Thymus (tissue), 11 donors: ENCODE results near the gene TMEM217. TPM values are rescaled to one million over a fixed set of nuclear protein-coding genes. Genes with fewer than 3 reads are reported as not detected.

Experiments
- DNase-seq, 9 donors: peaks; one replicate each; pipeline ENCODE4 v3.0.0-alpha.2; 2013; ENCODE audit warnings: low spot score in 9 of 9, low read depth in 6 of 9, missing footprints in 1 of 9
- H3K27ac ChIP-seq, 2 donors: one replicate each; pipeline ENCODE4 v1.5.1; 2013; ENCODE audit warnings: control low read depth in 1 of 2, low read depth in 1 of 2, low read length in 1 of 2, mild to moderate bottlenecking in 1 of 2, moderate library complexity in 1 of 2
- H3K27me3 ChIP-seq, 2 donors: one replicate each; pipeline ENCODE4 v1.5.1; 2013; ENCODE audit warnings: low read length in 1 of 2; ENCODE audit not compliant: control insufficient read depth in 2 of 2, insufficient read depth in 1 of 2
- H3K36me3 ChIP-seq, 2 donors: one replicate each; pipeline ENCODE4 v1.5.1; 2013; ENCODE audit warnings: low read length in 1 of 2, mild to moderate bottlenecking in 1 of 2, moderate library complexity in 1 of 2; ENCODE audit not compliant: control insufficient read depth in 2 of 2, insufficient read depth in 2 of 2
- H3K4me1 ChIP-seq, 2 donors: one replicate each; pipeline ENCODE4 v1.5.1; 2013; ENCODE audit warnings: low read length in 2 of 2; ENCODE audit not compliant: control insufficient read depth in 2 of 2, insufficient read depth in 2 of 2
- H3K4me3 ChIP-seq, 2 donors: one replicate each; pipeline ENCODE4 v1.5.1; 2013; ENCODE audit warnings: low read length in 2 of 2, control low read depth in 1 of 2, mild to moderate bottlenecking in 1 of 2
- H3K9me3 ChIP-seq, 2 donors: one replicate each; pipeline ENCODE4 v1.5.1; 2013; ENCODE audit warnings: low read length in 1 of 2, mild to moderate bottlenecking in 1 of 2; ENCODE audit not compliant: control insufficient read depth in 2 of 2, insufficient read depth in 1 of 2
- WGBS: extraction: QIAGEN DNeasy Blood & Tissue Kit; methylation state at CpG from one replicate; pipeline ENCODE4 v1.1.7; 2013; 5-methylcytosine and 5-hydroxymethylcytosine counted together
- polyA plus RNA-seq: library from polyadenylated mRNA; stranded (reverse); fragments of 200-250 nt; gene quantifications from one replicate; pipeline ENCODE4 v1.2.3, GENCODE V29; 2013
- total RNA-seq: library from RNA; stranded (reverse); fragments of 120-200 nt; gene quantifications from one replicate; pipeline ENCODE4 v1.2.4, GENCODE V29; 2013
- donor health status: healthy.

The TMEM217 gene
- total and polyA plus RNA-seq, 2 donors: 2.4 to 4.0 TPM

DNA sequence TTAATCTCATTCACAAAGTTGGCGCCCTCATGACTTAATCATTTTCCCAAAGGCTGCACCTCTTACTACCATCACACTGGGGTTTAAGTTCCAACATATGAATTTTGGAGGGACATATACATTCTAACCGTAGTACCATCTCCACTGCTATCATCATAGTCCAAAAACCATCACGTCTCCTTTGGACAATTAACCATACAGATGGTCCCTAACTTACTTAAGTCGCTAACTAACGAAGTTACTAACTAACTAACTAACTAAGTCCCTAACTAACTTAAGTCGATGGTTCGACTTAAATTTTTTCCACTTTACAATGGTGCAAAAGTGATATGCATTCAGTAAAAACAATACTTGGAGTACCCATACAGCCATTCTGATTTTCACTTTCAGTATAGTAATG is 24.4 kb downstream of the TMEM217 start:
- no peak overlapping the region for H3K27ac ChIP-seq
- no peaks in the 10 kb centered on the region for H3K4me1 ChIP-seq
- H3K4me3 ChIP-seq: no peak overlapping the region
- 84% methylated on average over 7 of the region's 7 CpGs for WGBS
- no peaks in the 10 kb centered on the region for H3K9me3 ChIP-seq
- no peaks in the 10 kb centered on the region for H3K36me3 ChIP-seq
- H3K27me3 ChIP-seq: no peaks in the 10 kb centered on the region
- no peak for DNase-seq

DNA sequence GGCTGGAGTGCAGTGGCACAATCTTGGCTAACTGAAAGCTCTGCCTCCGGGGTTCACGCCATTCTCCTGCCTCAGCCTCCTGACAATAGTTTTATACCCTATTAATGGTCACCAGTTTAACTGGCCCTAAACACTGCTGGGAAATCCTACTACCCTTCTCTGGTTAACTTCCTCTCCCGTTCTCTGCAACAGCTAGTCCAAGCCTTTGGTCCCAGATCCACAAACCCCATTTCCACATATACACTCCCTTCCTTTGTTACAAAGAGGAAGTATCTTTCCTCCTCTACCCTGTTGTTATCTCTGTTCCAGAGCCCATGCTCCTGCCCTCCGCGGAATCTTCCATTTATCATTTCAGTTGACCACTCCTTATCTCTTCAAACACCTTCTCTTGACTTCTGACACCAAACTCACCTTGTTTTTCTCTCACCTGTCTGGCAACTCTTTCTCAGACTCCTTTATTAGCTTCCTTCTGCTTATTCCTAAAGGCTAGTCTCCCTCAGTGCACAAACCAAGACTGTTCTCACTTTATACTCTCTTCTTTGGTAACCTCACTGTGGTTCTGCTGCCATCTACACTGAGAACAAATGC is 25.4 kb downstream of the TMEM217 start:
- no peaks in the 10 kb centered on the region for H3K36me3 ChIP-seq
- no peaks in the 10 kb centered on the region for H3K27me3 ChIP-seq
- no peak overlapping the region for H3K27ac ChIP-seq
- no peaks in the 10 kb centered on the region for H3K9me3 ChIP-seq
- WGBS: 93% methylated on average over 5 of the region's 5 CpGs
- no peak overlapping the region for H3K4me3 ChIP-seq
- no peak for DNase-seq
- H3K4me1 ChIP-seq: no peaks in the 10 kb centered on the region

DNA sequence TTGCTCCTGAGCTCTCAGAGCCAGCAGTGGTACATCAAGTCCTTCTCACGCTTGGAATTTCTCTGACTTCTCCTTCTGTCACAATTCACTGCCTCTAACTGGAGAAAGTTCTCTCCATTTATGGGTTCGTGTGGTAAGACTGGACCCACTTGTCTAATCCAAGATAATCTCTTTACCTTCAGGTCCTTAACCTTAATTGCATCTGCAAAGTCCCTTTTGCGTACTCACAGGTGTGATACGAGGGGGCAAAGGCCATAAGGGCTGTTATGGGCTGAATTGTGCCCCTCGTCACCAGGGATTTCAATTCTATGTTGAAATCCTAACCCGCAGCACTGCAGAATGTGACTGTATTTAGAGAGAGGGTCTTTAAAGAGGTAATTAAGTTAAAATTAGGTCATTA is 27.8 kb downstream of the TMEM217 start:
- no peak overlapping the region for H3K27ac ChIP-seq
- H3K4me1 ChIP-seq: no peaks in the 10 kb centered on the region
- no peaks in the 10 kb centered on the region for H3K27me3 ChIP-seq
- no peaks in the 10 kb centered on the region for H3K9me3 ChIP-seq
- no peak for DNase-seq
- WGBS: 98% methylated on average over 6 of the region's 6 CpGs
- H3K36me3 ChIP-seq: no peaks in the 10 kb centered on the region
- H3K4me3 ChIP-seq: no peak overlapping the region

GRCh38 chr6:37225350-37226169 is 32.4 kb downstream of the TMEM217 start:
- 93% methylated on average over 5 of the region's 5 CpGs for WGBS

DNA sequence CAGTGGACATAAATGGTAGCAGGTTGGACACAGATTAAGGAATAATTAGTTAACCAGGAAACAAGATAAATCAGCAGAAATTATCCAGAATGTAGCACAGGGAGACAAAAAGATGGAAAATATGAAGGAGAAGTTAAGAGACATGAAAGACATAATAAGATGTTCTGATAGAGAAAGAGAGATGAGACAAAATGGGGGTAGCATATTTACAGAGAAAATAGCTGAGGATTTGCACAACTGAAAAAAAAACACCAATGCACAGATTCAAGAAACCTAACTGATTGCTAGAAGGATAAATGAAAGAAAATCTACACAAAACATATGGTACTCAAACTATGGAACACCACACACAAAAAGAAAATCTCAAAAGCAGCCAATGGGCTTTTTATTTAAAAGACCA is 35.0 kb downstream of the TMEM217 start:
- no peaks in the 10 kb centered on the region for H3K9me3 ChIP-seq
- DNase-seq: no peak
- no peaks in the 10 kb centered on the region for H3K36me3 ChIP-seq
- H3K27me3 ChIP-seq: no peaks in the 10 kb centered on the region
- H3K4me1 ChIP-seq: peaks cover 0 to 11% of the 10 kb centered on the region in 2 donors
- H3K27ac ChIP-seq: peak overlapping the region in 1 of 2 donors; percentile 73
- H3K4me3 ChIP-seq: peak overlapping the region; percentile 62 to 64

More at GRCh38 chr6:37225350-37226169, 32.4 kb downstream of the TMEM217 start:
- Histone ChIP-seq H3K9me3 (no peaks in the 10 kb centered on the region), H3K4me1 (peaks cover 0 to 11% of the 10 kb centered on the region in 2 donors), H3K27me3 (no peaks in the 10 kb centered on the region), H3K36me3 (no peaks in the 10 kb centered on the region), H3K27ac (no peak overlapping the region), H3K4me3 (no peak overlapping the region)
- no peak for DNase-seq

DNA sequence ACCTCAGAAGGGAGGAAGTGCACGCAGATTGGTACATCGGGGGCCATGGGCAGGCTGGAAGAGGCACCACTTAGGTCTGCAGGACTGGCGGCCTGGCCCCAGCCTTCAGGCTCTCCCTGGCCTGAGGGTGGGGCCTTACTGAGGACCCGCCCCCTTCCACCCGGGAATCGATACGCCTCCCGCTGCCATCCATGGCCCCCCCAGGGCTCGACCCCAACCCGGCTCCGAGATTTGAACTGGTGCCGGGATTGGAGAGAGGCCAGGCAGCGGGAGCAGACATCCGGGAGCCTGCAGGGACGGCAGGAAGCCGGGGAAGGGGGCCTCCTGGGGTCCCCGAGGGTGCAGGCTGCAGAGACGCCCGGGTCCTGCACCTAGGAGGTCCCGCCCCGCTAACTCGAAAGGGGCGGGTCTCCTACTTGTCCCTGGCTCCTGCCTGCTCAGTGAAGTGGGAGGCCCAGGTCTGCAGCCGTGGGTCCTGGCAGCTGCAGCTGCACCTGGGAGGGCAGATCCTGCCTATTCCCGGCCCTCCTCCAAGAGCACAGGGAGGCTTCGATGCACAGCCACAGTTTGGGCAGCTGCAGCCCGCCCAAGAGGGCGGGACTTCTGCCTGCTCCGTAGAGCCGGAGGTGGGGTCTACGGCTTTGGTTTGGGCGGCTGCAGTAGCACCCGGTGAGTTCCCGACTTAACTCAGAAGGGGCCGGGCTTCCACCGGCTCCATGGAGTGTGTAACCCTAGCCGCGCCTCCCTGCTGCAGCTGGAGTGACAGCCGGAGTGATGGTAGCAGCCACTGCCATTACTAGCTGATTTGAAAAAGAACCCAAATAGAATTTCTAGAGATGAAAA is 35.6 kb downstream of the TMEM217 start:
- H3K27me3 ChIP-seq: no peaks in the 10 kb centered on the region
- peak overlapping the region; percentile 62 to 64 for H3K4me3 ChIP-seq
- DNase-seq: peak; percentile 64 to 91 (median 76)
- H3K4me1 ChIP-seq: peaks cover 0 to 11% of the 10 kb centered on the region in 2 donors
- no peaks in the 10 kb centered on the region for H3K36me3 ChIP-seq
- WGBS: 2% methylated on average over 39 of the region's 39 CpGs
- peak overlapping the region in 1 of 2 donors; percentile 73 for H3K27ac ChIP-seq
- no peaks in the 10 kb centered on the region for H3K9me3 ChIP-seq

- Histone ChIP-seq H3K36me3 (no peaks in the 10 kb centered on the region), H3K27me3 (no peaks in the 10 kb centered on the region), H3K4me3 (peak overlapping the region in 1 of 2 donors; percentile 62), H3K27ac (peak overlapping the region in 1 of 2 donors; percentile 73), H3K9me3 (no peaks in the 10 kb centered on the region), H3K4me1 (peaks cover 0 to 11% of the 10 kb centered on the region in 2 donors)
- DNase-seq: no peak
- WGBS: 84% methylated on average over 6 of the region's 6 CpGs
These were observed 36.3 kb downstream of the TMEM217 start for GRCh38 chr6:37221585-37222124.

- Histone ChIP-seq H3K27ac (no peak overlapping the region), H3K9me3 (no peaks in the 10 kb centered on the region), H3K4me1 (peaks cover 0 to 11% of the 10 kb centered on the region in 2 donors), H3K36me3 (no peaks in the 10 kb centered on the region), H3K4me3 (no peak overlapping the region), H3K27me3 (no peaks in the 10 kb centered on the region)
- WGBS: 84% methylated on average over 8 of the region's 8 CpGs
- no peak for DNase-seq
These were observed 39.4 kb downstream of the TMEM217 start for GRCh38 chr6:37218511-37218910.
